Measurements from ENCODE around the gene NBPF12. TPM values are rescaled to one million over a fixed set of nuclear protein-coding genes. Genes with fewer than 3 reads are reported as not detected.
A peak's percentile ranks its signal among the peaks of the same experiment; 100 is the strongest.
"Not testable (repeated sequence)": the region's sequence is repeated elsewhere in the genome, so short reads cannot be mapped to it uniquely, and the experiment has no call there.

The NBPF12 gene
- total and polyA plus RNA-seq, 2 of the 13 experiments (the other 11 are each of a cell fraction or from before 2014, with no cell fraction given): 4.6 to 6.4 TPM

GRCh38 chr1:147026975-147027374 is 88.9 kb downstream of the NBPF12 start:
- DNase-seq (ENCODE audit: low spot score); H4K20me1 ChIP-seq (ENCODE audit: insufficient read depth, low read length); POLR2A ChIA-PET; H3K9me3 ChIP-seq (ENCODE audit: low read length); in situ Hi-C loops (cut with HindIII; ENCODE audit: extremely low pct_ligation_motif_present, low pct_unique_long_range_greater_than_20kb); H3K9ac ChIP-seq (ENCODE audit: insufficient read depth, low read depth, low read length); H3K36me3 ChIP-seq (replicated peaks in 1 of 2; ENCODE audit: control insufficient read depth in 1 of 2, insufficient read depth in 2 of 2, low read length in 2 of 2); H3K4me2 ChIP-seq (ENCODE audit: low read depth, low read length); H2AFZ ChIP-seq (ENCODE audit: low read length); ATAC-seq; intact Hi-C loops (cut with micrococcal nuclease; ENCODE audit: unreplicated experiment); H3K4me3 ChIP-seq (replicated peaks in 1 of 3; ENCODE audit: insufficient read depth in 1 of 3, low read depth in 2 of 3, low read length in 3 of 3); H3K27ac ChIP-seq (ENCODE audit: extremely low read length, insufficient read depth, low read length); CTCF ChIA-PET (ENCODE audit: low intra/inter-chr PET ratio, low total read pairs); BruUV-seq (replicated peaks); H3K79me2 ChIP-seq (ENCODE audit: insufficient read depth, low read length); H3K4me1 ChIP-seq (ENCODE audit: insufficient read depth, low read length); FAIRE-seq: not testable (repeated sequence)
- H3K27me3 ChIP-seq (ENCODE audit: control insufficient read depth in 1 of 2, insufficient read depth in 2 of 2, low read length in 2 of 2): peaks cover 0 to 14% of the 10 kb centered on the region in 2 experiments; a peak in 3 of 5 replicates
- 50% methylated on average over 4 of the region's 4 CpGs for WGBS (ENCODE audit: low lambda C conversion rate)

- in situ Hi-C loops (cut with HindIII; ENCODE audit: extremely low pct_ligation_motif_present, low pct_unique_long_range_greater_than_20kb): not testable (repeated sequence)
These were observed 92.0 kb downstream of the NBPF12 start for GRCh38 chr1:147030066-147030653.

GRCh38 chr1:147039916-147040315 is 101.8 kb downstream of the NBPF12 start:
- FAIRE-seq (no peak), DNase-seq (ENCODE audit: low spot score) (no peak), ATAC-seq (no peak)
- no peaks in the 10 kb centered on the region for H4K20me1 ChIP-seq (ENCODE audit: insufficient read depth, low read length)
- H3K9me3 ChIP-seq (ENCODE audit: low read length): no peaks in the 10 kb centered on the region
- in situ Hi-C loops (cut with HindIII; ENCODE audit: extremely low pct_ligation_motif_present, low pct_unique_long_range_greater_than_20kb): no loop called here
- no peak overlapping the region for H2AFZ ChIP-seq (ENCODE audit: low read length)
- peaks cover 0 to 6% of the 10 kb centered on the region in 2 experiments; a peak in 1 of 5 replicates for H3K27me3 ChIP-seq (ENCODE audit: control insufficient read depth in 1 of 2, insufficient read depth in 2 of 2, low read length in 2 of 2)
- no TSS peak for BruUV-seq (replicated peaks)
- H3K4me1 ChIP-seq (ENCODE audit: insufficient read depth, low read length): no peaks in the 10 kb centered on the region
- H3K36me3 ChIP-seq (replicated peaks in 1 of 2; ENCODE audit: control insufficient read depth in 1 of 2, insufficient read depth in 2 of 2, low read length in 2 of 2): no peaks in the 10 kb centered on the region
- H3K9ac ChIP-seq (ENCODE audit: insufficient read depth, low read depth, low read length): no peak overlapping the region
- ChIA-PET POLR2A (no interaction called here), CTCF (ENCODE audit: low intra/inter-chr PET ratio, low total read pairs) (no interaction called here)
- no peak overlapping the region for H3K4me3 ChIP-seq (replicated peaks in 1 of 3; ENCODE audit: insufficient read depth in 1 of 3, low read depth in 2 of 3, low read length in 3 of 3)
- no peak overlapping the region for H3K27ac ChIP-seq (ENCODE audit: extremely low read length, insufficient read depth, low read length)
- no peaks in the 10 kb centered on the region for H3K79me2 ChIP-seq (ENCODE audit: insufficient read depth, low read length)
- WGBS (ENCODE audit: low lambda C conversion rate): 0% methylated on average over 3 of the region's 3 CpGs
- H3K4me2 ChIP-seq (ENCODE audit: low read depth, low read length): no peak overlapping the region
- intact Hi-C loops (cut with micrococcal nuclease; ENCODE audit: unreplicated experiment): no loop called here
- no peak for TF ChIP-seq KDM6A (CRISPR knock-in tag; IDR thresholded peaks at IDR 0.05; ENCODE audit: low read depth)
- TF ChIP-seq ZNF629 (CRISPR knock-in tag; conservative IDR thresholded peaks at IDR 0.05): no peak
- no peak for TF ChIP-seq ZNF720 (CRISPR knock-in tag; IDR thresholded peaks at IDR 0.05)
- no peak for TF ChIP-seq KLF11 (CRISPR knock-in tag; IDR thresholded peaks at IDR 0.05)
- TF ChIP-seq ZNF232 (CRISPR knock-in tag; IDR thresholded peaks at IDR 0.05; ENCODE audit: borderline replicate concordance): no peak
- no peak for TF ChIP-seq CEBPZ (IDR thresholded peaks at IDR 0.05; ENCODE audit: low read length)
- TF ChIP-seq PAX8 (CRISPR knock-in tag; IDR thresholded peaks at IDR 0.05; ENCODE audit: borderline replicate concordance): no peak
- TF ChIP-seq EED (CRISPR knock-in tag; IDR thresholded peaks at IDR 0.05): no peak
- TF ChIP-seq TEAD2 (CRISPR knock-in tag; IDR thresholded peaks at IDR 0.05): no peak
- TF ChIP-seq ZNF562 (CRISPR knock-in tag; IDR thresholded peaks at IDR 0.05; ENCODE audit: borderline replicate concordance): no peak

More at GRCh38 chr1:147030066-147030653, 92.0 kb downstream of the NBPF12 start:
- POLR2A ChIA-PET; H3K36me3 ChIP-seq (replicated peaks in 1 of 2; ENCODE audit: control insufficient read depth in 1 of 2, insufficient read depth in 2 of 2, low read length in 2 of 2); CTCF ChIA-PET (ENCODE audit: low intra/inter-chr PET ratio, low total read pairs); H3K4me2 ChIP-seq (ENCODE audit: low read depth, low read length); DNase-seq (ENCODE audit: low spot score); H2AFZ ChIP-seq (ENCODE audit: low read length); H3K27me3 ChIP-seq (ENCODE audit: control insufficient read depth in 1 of 2, insufficient read depth in 2 of 2, low read length in 2 of 2); H4K20me1 ChIP-seq (ENCODE audit: insufficient read depth, low read length); H3K9me3 ChIP-seq (ENCODE audit: low read length); H3K4me3 ChIP-seq (replicated peaks in 1 of 3; ENCODE audit: insufficient read depth in 1 of 3, low read depth in 2 of 3, low read length in 3 of 3); H3K9ac ChIP-seq (ENCODE audit: insufficient read depth, low read depth, low read length); H3K4me1 ChIP-seq (ENCODE audit: insufficient read depth, low read length); ATAC-seq; H3K27ac ChIP-seq (ENCODE audit: extremely low read length, insufficient read depth, low read length); BruUV-seq (replicated peaks); H3K79me2 ChIP-seq (ENCODE audit: insufficient read depth, low read length); intact Hi-C loops (cut with micrococcal nuclease; ENCODE audit: unreplicated experiment): not testable (repeated sequence)
- FAIRE-seq: peak; percentile 53
- 4% methylated on average over 4 of the region's 4 CpGs for WGBS (ENCODE audit: low lambda C conversion rate)

Measured in HepG2 (cell line).